Activated CD4-positive, alpha-beta T cell treated with anti-CD3 and anti-CD28 coated beads, Interleukin-2, amount 50 U/mL, for 48 hours (primary cell): ENCODE measurements around the gene LDLRAD2.

Experiments
- DNase-seq, 2 experiments: peaks; one replicate each; pipeline ENCODE4 v3.0.0-alpha.2; 2020

LDLRAD2 gene

GRCh38 chr1:21845646-21846641 is 33.9 kb downstream of the LDLRAD2 start:
- DNase-seq, result no peak

GRCh38 chr1:21847223-21848205 is 35.4 kb downstream of the LDLRAD2 start:
- no peak for DNase-seq

- DNase-seq, result no peak
Measured at GRCh38 chr1:21848524-21849174, 36.6 kb downstream of the LDLRAD2 start.

GRCh38 chr1:21849909-21850576 is 38.0 kb downstream of the LDLRAD2 start:
- DNase-seq, result no peak

GRCh38 chr1:21851430-21852250 is 39.6 kb downstream of the LDLRAD2 start:
- no peak for DNase-seq

GRCh38 chr1:21852282-21853130 is 40.4 kb downstream of the LDLRAD2 start:
- peak in 1 of 2 experiments; percentile 6 for DNase-seq

GRCh38 chr1:21853131-21853427 is 41.0 kb downstream of the LDLRAD2 start:
- no peak for DNase-seq

GRCh38 chr1:21854090-21854750 is 42.2 kb downstream of the LDLRAD2 start:
- no peak for DNase-seq

- no peak for DNase-seq
Measured at GRCh38 chr1:21854751-21855131, 42.7 kb downstream of the LDLRAD2 start.

- no peak for DNase-seq
Measured at GRCh38 chr1:21855257-21856096, 43.4 kb downstream of the LDLRAD2 start.

- no peak for DNase-seq
Measured at GRCh38 chr1:21857142-21857839, 45.2 kb downstream of the LDLRAD2 start.

GRCh38 chr1:21857840-21858670 is 46.0 kb downstream of the LDLRAD2 start:
- no peak for DNase-seq

GRCh38 chr1:21859669-21860179 is 47.7 kb downstream of the LDLRAD2 start:
- DNase-seq, result no peak

- no peak for DNase-seq
Measured at GRCh38 chr1:21860971-21861370, 48.9 kb downstream of the LDLRAD2 start.

GRCh38 chr1:21861602-21862429 is 49.8 kb downstream of the LDLRAD2 start:
- DNase-seq, result no peak

- DNase-seq, result no peak
Measured at GRCh38 chr1:21863981-21864380, 51.9 kb downstream of the LDLRAD2 start.
